ENCODE results near the gene EYA3. TPM values are rescaled to one million over a fixed set of nuclear protein-coding genes. Genes with fewer than 3 reads are reported as not detected.
A peak's percentile ranks its signal among the peaks of the same experiment; 100 is the strongest.

EYA3 gene
- total RNA-seq, 1 donor from 2014 or later = 22.1 TPM

DNA sequence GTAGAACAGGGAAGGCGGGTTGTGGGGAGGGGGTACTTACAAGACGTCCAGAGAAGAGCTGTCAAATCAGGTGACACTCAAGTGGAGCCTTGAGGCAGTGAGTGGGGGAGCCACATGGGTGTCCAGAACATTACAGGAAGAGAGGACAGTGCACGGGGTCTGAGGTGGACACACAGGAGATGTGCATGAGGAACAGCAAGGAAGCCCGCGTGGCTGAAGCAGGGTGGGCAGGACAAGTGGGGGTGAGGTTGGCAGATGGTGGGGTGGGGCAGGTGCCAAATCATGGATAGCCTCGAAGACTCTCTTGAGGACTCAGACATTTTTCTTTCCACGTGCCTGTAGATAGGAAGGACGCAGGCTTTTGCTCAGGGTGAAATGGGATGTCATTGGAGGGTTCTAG, 152.7 kb downstream of the EYA3 start:
- no peak overlapping the region for H3K4me3 Mint-ChIP-seq (ENCODE audit: unreplicated experiment)
- H3K4me2 ChIP-seq (ENCODE audit: low read length) = no peak overlapping the region
- H3K9me3 Mint-ChIP-seq (ENCODE audit: unreplicated experiment) = no peaks in the 10 kb centered on the region
- TF ChIP-seq, protein P1, sequence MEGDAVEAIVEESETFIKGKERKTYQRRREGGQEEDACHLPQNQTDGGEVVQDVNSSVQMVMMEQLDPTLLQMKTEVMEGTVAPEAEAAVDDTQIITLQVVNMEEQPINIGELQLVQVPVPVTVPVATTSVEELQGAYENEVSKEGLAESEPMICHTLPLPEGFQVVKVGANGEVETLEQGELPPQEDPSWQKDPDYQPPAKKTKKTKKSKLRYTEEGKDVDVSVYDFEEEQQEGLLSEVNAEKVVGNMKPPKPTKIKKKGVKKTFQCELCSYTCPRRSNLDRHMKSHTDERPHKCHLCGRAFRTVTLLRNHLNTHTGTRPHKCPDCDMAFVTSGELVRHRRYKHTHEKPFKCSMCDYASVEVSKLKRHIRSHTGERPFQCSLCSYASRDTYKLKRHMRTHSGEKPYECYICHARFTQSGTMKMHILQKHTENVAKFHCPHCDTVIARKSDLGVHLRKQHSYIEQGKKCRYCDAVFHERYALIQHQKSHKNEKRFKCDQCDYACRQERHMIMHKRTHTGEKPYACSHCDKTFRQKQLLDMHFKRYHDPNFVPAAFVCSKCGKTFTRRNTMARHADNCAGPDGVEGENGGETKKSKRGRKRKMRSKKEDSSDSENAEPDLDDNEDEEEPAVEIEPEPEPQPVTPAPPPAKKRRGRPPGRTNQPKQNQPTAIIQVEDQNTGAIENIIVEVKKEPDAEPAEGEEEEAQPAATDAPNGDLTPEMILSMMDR (IDR thresholded peaks at IDR 0.05; ENCODE audit: insufficient read depth, low read depth, low read length) = no peak
- no peak for TF ChIP-seq EZH2 (IDR thresholded peaks at IDR 0.05; ENCODE audit: insufficient read depth, low read length)
- H3K27me3 Mint-ChIP-seq (ENCODE audit: low read depth, unreplicated experiment) = peaks cover 19% of the 10 kb centered on the region
- no peaks in the 10 kb centered on the region for H3K36me3 Mint-ChIP-seq (ENCODE audit: low read depth, unreplicated experiment)
- H4K20me1 ChIP-seq (ENCODE audit: insufficient read depth, low read length) = no peaks in the 10 kb centered on the region
- no peaks in the 10 kb centered on the region for H3K36me3 ChIP-seq (ENCODE audit: insufficient read depth, low read length)
- H3K27ac ChIP-seq (ENCODE audit: low read depth, low read length) = no peak overlapping the region
- no peak for DNase-seq (ENCODE audit: low read depth)
- no peaks in the 10 kb centered on the region for H3K79me2 ChIP-seq (ENCODE audit: insufficient read depth, low read length)
- H3K4me3 ChIP-seq (ENCODE audit: insufficient read depth, low read depth, low read length) = no peak overlapping the region
- H3K9me3 ChIP-seq (ENCODE audit: insufficient read depth, low read depth, low read length) = no peaks in the 10 kb centered on the region
- H3K4me1 Mint-ChIP-seq (ENCODE audit: low read depth, unreplicated experiment) = peaks cover 13% of the 10 kb centered on the region
- H3K27me3 ChIP-seq (ENCODE audit: insufficient read depth, low read length) = peaks cover 21% of the 10 kb centered on the region
- H3K27ac Mint-ChIP-seq (ENCODE audit: unreplicated experiment) = no peak overlapping the region
- peaks cover 3% of the 10 kb centered on the region for H3K4me1 ChIP-seq (ENCODE audit: insufficient read depth, low read length)
- no peak overlapping the region for H3K9ac ChIP-seq (ENCODE audit: low read length)
- FAIRE-seq = no peak
- H2AFZ ChIP-seq (ENCODE audit: low read depth, low read length) = no peak overlapping the region

DNA sequence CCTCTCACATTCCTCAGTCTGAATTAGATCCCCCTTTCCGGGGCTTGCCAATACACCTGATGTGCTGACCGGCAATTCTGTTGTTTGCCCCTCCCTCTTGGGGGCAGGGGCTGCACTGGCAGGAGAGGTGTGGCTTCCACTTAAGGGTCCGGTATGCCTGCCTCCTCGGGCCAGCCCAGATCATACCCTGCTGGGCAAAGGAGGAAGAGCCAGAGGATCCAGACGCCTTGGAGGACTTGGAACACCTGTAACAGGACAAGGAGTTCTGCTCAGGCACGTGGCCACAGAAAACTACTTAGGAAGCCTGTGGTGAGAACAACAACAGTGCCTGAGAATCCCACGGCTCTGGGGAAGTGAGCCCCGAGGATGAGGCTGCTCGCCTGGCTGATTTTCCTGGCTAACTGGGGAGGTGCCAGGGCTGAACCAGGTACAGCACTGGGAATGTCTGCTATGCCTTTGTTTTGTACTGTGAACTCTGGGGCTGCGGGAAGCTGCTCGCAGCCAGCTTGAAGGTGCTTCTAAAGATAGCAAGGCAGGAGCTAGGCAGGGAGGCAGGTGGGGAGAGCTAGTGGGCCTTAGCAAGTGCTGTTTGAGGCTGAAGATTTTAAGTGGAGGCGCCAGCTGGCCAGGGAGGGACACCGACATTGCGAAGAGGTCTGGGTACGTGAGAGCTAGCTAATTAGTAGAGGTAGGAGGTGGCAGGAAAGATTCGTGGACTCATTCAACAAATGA, 153.4 kb downstream of the EYA3 start, which contains the start of gene SMPDL3B:
Gene SMPDL3B, plus strand, starts transcription at position 183 of the 732 bp plus-strand sequence. Its CDS starts 184 bp downstream, at position 367.
- no peak within 1 kb of the TSS for H3K27ac Mint-ChIP-seq (ENCODE audit: unreplicated experiment)
- peak within 1 kb of the TSS; percentile 31 for H3K4me3 Mint-ChIP-seq (ENCODE audit: unreplicated experiment)

More for the DNA sequence above, 153.4 kb downstream of the EYA3 start, which contains the start of gene SMPDL3B:
- Mint-ChIP-seq H3K27me3 (ENCODE audit: low read depth, unreplicated experiment) (peaks cover 19% of the 10 kb centered on the region), H3K4me1 (ENCODE audit: low read depth, unreplicated experiment) (peaks cover 13% of the 10 kb centered on the region), H3K9me3 (ENCODE audit: unreplicated experiment) (no peaks in the 10 kb centered on the region), H3K36me3 (ENCODE audit: low read depth, unreplicated experiment) (no peaks in the 10 kb centered on the region)
- Histone ChIP-seq H3K27me3 (ENCODE audit: insufficient read depth, low read length) (peaks cover 21% of the 10 kb centered on the region), H3K79me2 (ENCODE audit: insufficient read depth, low read length) (no peaks in the 10 kb centered on the region), H3K4me2 (ENCODE audit: low read length) (peak within 1 kb of the TSS; percentile 46), H3K36me3 (ENCODE audit: insufficient read depth, low read length) (no peaks in the 10 kb centered on the region), H3K9me3 (ENCODE audit: insufficient read depth, low read depth, low read length) (no peaks in the 10 kb centered on the region), H3K9ac (ENCODE audit: low read length) (no peak within 1 kb of the TSS), H3K4me3 (ENCODE audit: insufficient read depth, low read depth, low read length) (no peak within 1 kb of the TSS), H3K4me1 (ENCODE audit: insufficient read depth, low read length) (peaks cover 3% of the 10 kb centered on the region), H4K20me1 (ENCODE audit: insufficient read depth, low read length) (no peaks in the 10 kb centered on the region), H3K27ac (ENCODE audit: low read depth, low read length) (no peak within 1 kb of the TSS), H2AFZ (ENCODE audit: low read depth, low read length) (peak within 1 kb of the TSS; percentile 22)
- TF ChIP-seq EZH2 (IDR thresholded peaks at IDR 0.05; ENCODE audit: insufficient read depth, low read length) = no peak
- TF ChIP-seq, protein P1 (IDR thresholded peaks at IDR 0.05; ENCODE audit: insufficient read depth, low read depth, low read length) = no peak
- DNase-seq (ENCODE audit: low read depth) = peak; percentile 1
- FAIRE-seq = no peak
